DOHH2 (cell line): ENCODE results near the gene SLN.

ENCODE experiments used
- H3F3A ChIP-seq: fragments of 200-600 bp; sonication (generic), shearing (Covaris generic); 2 replicates; pipeline ENCODE4 v1.6.0; 2016; ENCODE audit warnings: antibody characterized with exemption, mild to moderate bottlenecking; ENCODE audit not compliant: control insufficient read depth, insufficient read depth
- H3K27ac ChIP-seq: fragments of 200-600 bp; sonication (generic); 2 replicates; pipeline ENCODE4 v1.5.1; 2014; ENCODE audit warnings: low read depth, mild to moderate bottlenecking, low read length, moderate library complexity
- H3K27me3 ChIP-seq: fragments of 200-600 bp; sonication (generic); 2 replicates; pipeline ENCODE4 v1.6.1; 2014; ENCODE audit warnings: mild to moderate bottlenecking, low read length, mixed read lengths; ENCODE audit not compliant: control insufficient read depth
- H3K36me3 ChIP-seq: fragments of 200-600 bp; sonication (generic); 2 replicates; pipeline ENCODE4 v1.6.1; 2014; ENCODE audit warnings: mild to moderate bottlenecking, low read length, moderate library complexity, mixed read lengths; ENCODE audit not compliant: control insufficient read depth
- H3K4me1 ChIP-seq: fragments of 200-600 bp; sonication (generic); 2 replicates; pipeline ENCODE4 v1.6.1; 2014; ENCODE audit warnings: mild to moderate bottlenecking, low read length, mixed read lengths; ENCODE audit not compliant: control insufficient read depth
- H3K4me2 ChIP-seq: fragments of 200-600 bp; sonication (generic); 2 replicates; pipeline ENCODE4 v1.6.0; 2014; ENCODE audit warnings: mild to moderate bottlenecking, low read length, moderate library complexity
- H3K4me3 ChIP-seq: fragments of 200-600 bp; sonication (generic); 2 replicates; pipeline ENCODE4 v1.5.1; 2014; ENCODE audit warnings: mild to moderate bottlenecking, low read length, mixed read lengths
- H3K79me2 ChIP-seq: fragments of 200-600 bp; sonication (generic); 2 replicates; pipeline ENCODE4 v1.6.1; 2014; ENCODE audit warnings: mild to moderate bottlenecking, low read length, mixed read lengths; ENCODE audit not compliant: control insufficient read depth
- H3K9me2 ChIP-seq: fragments of 200-600 bp; sonication (generic); replicated peaks from 2 replicates; pipeline ENCODE4 v1.6.1; 2014; ENCODE audit warnings: mild to moderate bottlenecking, low read length, mixed read lengths; ENCODE audit not compliant: control insufficient read depth
- H3K9me3 ChIP-seq: fragments of 200-600 bp; sonication (generic); 2 replicates; pipeline ENCODE4 v1.6.1; 2014; ENCODE audit warnings: antibody characterized with exemption, low read length, mixed read lengths; ENCODE audit not compliant: control insufficient read depth, insufficient read depth
- H4K20me1 ChIP-seq: fragments of 200-600 bp; sonication (generic); 2 replicates; pipeline ENCODE4 v1.6.0; 2014; ENCODE audit warnings: low read depth, mild to moderate bottlenecking, antibody characterized with exemption, low read length, moderate library complexity; ENCODE audit not compliant: control insufficient read depth, insufficient read depth
- EZH2phosphoT487 ChIP-seq: fragments of 200-600 bp; sonication (generic); IDR thresholded peaks from 2 replicates; pipeline ENCODE4 v1.6.1; 2017; ENCODE audit warnings: borderline replicate concordance, mild to moderate bottlenecking, antibody characterized with exemption, low read length, moderate library complexity, mixed read lengths
- TF ChIP-seq, protein P1 (sequence below): fragments of 200-600 bp; sonication (generic); IDR thresholded peaks from one replicate; pipeline ENCODE4 v1.5.1; 2014; ENCODE audit warnings: antibody characterized with exemption, mild to moderate bottlenecking, low read depth, low read length; ENCODE audit not compliant: poor library complexity, severe bottlenecking

SLN gene

DNA sequence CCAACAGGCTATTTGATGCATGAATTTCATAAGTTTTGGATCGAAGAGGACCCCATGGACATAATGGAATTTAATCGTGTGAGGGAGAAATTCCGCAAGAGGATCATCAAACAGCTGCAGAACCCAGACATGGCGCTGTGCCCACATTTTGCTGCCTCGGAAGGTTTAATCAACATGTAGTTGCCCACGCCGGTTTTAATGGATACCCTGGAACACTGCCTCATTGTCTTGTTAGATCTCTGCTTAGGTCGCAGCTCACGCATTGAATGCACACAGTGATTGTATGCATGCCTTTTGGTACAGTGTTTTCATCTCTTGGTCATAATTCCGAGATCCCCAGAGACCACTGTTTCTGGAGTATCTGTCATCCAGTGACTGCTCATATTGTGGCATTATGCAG is 46.8 kb downstream of the SLN start:
- no peaks in the 10 kb centered on the region for H4K20me1 ChIP-seq
- no peaks in the 10 kb centered on the region for H3K9me2 ChIP-seq
- no peaks in the 10 kb centered on the region for H3K79me2 ChIP-seq
- no peak overlapping the region for H3K27ac ChIP-seq
- H3K4me1 ChIP-seq, result no peaks in the 10 kb centered on the region
- H3K36me3 ChIP-seq, result no peaks in the 10 kb centered on the region
- no peak overlapping the region for H3K4me3 ChIP-seq
- no peaks in the 10 kb centered on the region; the same call in 1 of the 2 replicates for H3K27me3 ChIP-seq
- no peak overlapping the region for H3K4me2 ChIP-seq
- H3K9me3 ChIP-seq, result no peaks in the 10 kb centered on the region
- no peak for TF ChIP-seq EZH2phosphoT487
- TF ChIP-seq, protein P1, sequence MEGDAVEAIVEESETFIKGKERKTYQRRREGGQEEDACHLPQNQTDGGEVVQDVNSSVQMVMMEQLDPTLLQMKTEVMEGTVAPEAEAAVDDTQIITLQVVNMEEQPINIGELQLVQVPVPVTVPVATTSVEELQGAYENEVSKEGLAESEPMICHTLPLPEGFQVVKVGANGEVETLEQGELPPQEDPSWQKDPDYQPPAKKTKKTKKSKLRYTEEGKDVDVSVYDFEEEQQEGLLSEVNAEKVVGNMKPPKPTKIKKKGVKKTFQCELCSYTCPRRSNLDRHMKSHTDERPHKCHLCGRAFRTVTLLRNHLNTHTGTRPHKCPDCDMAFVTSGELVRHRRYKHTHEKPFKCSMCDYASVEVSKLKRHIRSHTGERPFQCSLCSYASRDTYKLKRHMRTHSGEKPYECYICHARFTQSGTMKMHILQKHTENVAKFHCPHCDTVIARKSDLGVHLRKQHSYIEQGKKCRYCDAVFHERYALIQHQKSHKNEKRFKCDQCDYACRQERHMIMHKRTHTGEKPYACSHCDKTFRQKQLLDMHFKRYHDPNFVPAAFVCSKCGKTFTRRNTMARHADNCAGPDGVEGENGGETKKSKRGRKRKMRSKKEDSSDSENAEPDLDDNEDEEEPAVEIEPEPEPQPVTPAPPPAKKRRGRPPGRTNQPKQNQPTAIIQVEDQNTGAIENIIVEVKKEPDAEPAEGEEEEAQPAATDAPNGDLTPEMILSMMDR, result no peak
- no peaks in the 10 kb centered on the region for H3F3A ChIP-seq

DNA sequence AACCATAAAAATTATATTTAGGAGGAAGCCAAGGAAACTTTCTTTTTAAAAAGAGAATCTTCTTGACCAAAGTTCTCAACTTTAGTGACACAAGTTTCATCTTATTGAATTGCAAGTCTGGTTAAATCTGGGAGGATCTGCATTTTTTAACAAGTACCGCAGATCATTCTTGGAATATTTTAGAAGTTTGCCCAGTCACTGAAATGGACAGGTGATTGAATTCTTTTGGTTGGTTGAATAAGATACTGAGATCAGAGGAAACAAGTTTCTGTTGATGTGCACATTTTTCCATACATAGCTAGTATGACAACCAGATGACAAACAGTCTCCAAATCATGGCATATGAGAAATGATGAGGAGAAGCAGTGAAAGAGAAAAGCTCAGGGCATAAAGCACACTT is 50.2 kb downstream of the SLN start:
- H3K27ac ChIP-seq, result no peak overlapping the region
- H3K27me3 ChIP-seq, result no peaks in the 10 kb centered on the region; the same call in 1 of the 2 replicates
- no peaks in the 10 kb centered on the region for H3F3A ChIP-seq
- no peaks in the 10 kb centered on the region for H3K9me3 ChIP-seq
- H3K4me2 ChIP-seq, result no peak overlapping the region
- no peaks in the 10 kb centered on the region for H3K79me2 ChIP-seq
- no peaks in the 10 kb centered on the region for H3K9me2 ChIP-seq
- no peaks in the 10 kb centered on the region for H3K36me3 ChIP-seq
- H4K20me1 ChIP-seq, result no peaks in the 10 kb centered on the region
- H3K4me1 ChIP-seq, result no peaks in the 10 kb centered on the region
- no peak overlapping the region for H3K4me3 ChIP-seq
- TF ChIP-seq, protein P1, result no peak
- no peak for TF ChIP-seq EZH2phosphoT487

DNA sequence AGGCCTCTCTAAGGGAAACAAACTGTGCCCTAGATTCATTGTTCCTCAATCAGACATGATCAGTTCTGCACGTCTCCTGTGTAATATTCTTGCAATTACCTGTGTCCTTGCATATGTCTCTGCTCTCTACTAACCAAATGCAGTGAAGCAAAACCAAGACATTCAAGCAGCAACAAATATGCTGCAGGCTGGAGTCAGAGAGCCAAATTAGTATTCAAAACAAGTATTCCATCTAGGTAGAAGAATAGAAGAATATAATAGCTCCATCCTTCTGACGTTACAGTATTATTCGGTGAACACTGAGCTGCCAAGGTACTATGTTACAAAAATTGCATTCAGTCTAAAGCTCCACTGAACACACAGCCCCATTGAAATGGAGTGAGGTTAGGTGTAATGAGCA is 51.8 kb downstream of the SLN start:
- TF ChIP-seq EZH2phosphoT487, result no peak
- TF ChIP-seq, protein P1, result no peak
- H3K79me2 ChIP-seq, result no peaks in the 10 kb centered on the region
- no peaks in the 10 kb centered on the region for H3K9me3 ChIP-seq
- no peaks in the 10 kb centered on the region for H3F3A ChIP-seq
- H3K27ac ChIP-seq, result no peak overlapping the region
- H3K4me3 ChIP-seq, result no peak overlapping the region
- no peaks in the 10 kb centered on the region for H3K9me2 ChIP-seq
- H3K27me3 ChIP-seq, result no peaks in the 10 kb centered on the region; the same call in 1 of the 2 replicates
- no peaks in the 10 kb centered on the region for H3K36me3 ChIP-seq
- H3K4me1 ChIP-seq, result no peaks in the 10 kb centered on the region
- no peaks in the 10 kb centered on the region for H4K20me1 ChIP-seq
- no peak overlapping the region for H3K4me2 ChIP-seq

DNA sequence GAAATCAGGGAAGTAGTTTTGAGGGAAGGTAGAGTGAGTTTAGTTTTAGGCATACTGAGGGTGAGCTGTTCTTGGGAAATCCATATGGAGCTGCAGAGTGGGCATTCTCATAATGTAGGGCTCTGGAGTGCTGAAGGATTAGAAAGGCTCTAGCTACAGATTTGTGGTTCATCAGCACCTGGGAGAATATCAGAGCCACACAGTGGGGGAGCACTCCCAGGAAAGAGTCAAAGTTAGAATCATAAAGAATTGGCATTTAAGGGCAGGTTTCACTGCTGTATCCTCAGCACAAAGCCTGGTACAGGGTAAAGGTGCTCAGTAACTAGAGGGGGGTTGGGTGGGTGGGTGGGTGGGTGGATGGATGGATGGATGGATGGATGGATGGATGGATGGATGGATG is 52.5 kb downstream of the SLN start:
- Histone ChIP-seq H3K9me2 (no peaks in the 10 kb centered on the region), H4K20me1 (no peaks in the 10 kb centered on the region), H3K4me1 (no peaks in the 10 kb centered on the region), H3K4me2 (no peak overlapping the region), H3F3A (no peaks in the 10 kb centered on the region), H3K27me3 (no peaks in the 10 kb centered on the region; the same call in 1 of the 2 replicates), H3K79me2 (no peaks in the 10 kb centered on the region), H3K36me3 (no peaks in the 10 kb centered on the region), H3K4me3 (no peak overlapping the region), H3K9me3 (no peaks in the 10 kb centered on the region), H3K27ac (no peak overlapping the region)
- no peak for TF ChIP-seq EZH2phosphoT487
- TF ChIP-seq, protein P1, result no peak
